HCT116 (cell line): ENCODE data around the gene HIP1R. TPM values are rescaled to one million over a fixed set of nuclear protein-coding genes. Genes with fewer than 3 reads are reported as not detected.

Source experiments
- ATAC-seq: fragments of 200-7000 bp; cut with Tn5 transposase; 2 replicates; pipeline ENCODE4 v1.9.1; 2020; ENCODE audit warnings: mild to moderate bottlenecking, moderate library complexity
- BruUV-seq: library from RNA; stranded (reverse); fragments of 400-500 nt; replicated peaks from 2 replicates; lab custom pipeline; 2021; lab: Mats Ljungman, UMichigan
- CTCF ChIA-PET: fragments of 300-600 bp; sonication (Branson Sonifier 250); formaldehyde crosslinking; loops from one replicate; lab custom pipeline; 2021; ENCODE audit warnings: antibody characterized with exemption; lab: Charles Lee
- POLR2A ChIA-PET: fragments of 300-600, 350-600 bp; sonication (Branson Sonifier 250); formaldehyde crosslinking; loops from one replicate; lab custom pipeline; 2021; ENCODE audit warnings: antibody characterized with exemption; lab: Charles Lee
- RAD21 ChIA-PET, 2 experiments: fragments of 300-600 bp; sonication (Branson Sonifier 250); formaldehyde crosslinking; loops; one replicate each; lab custom pipeline; 2023; ENCODE audit warnings: low total read pairs in 2 of 2; ENCODE audit not compliant: uncharacterized antibody in 2 of 2, unreplicated experiment in 2 of 2, low non-redundant PET in 1 of 2; lab: Charles Lee
- DNase-seq: peaks from one replicate; pipeline ENCODE4 v3.0.0-alpha.2; 2010; ENCODE audit warnings: low read depth, low spot score
- H2AFZ ChIP-seq: fragments of 200-600 bp; shearing (Covaris generic), sonication (generic); 2 replicates; pipeline ENCODE4 v1.6.1; 2017; ENCODE audit warnings: low read depth, mixed run types, mixed read lengths, antibody characterized with exemption, low read length; ENCODE audit not compliant: poor library complexity, severe bottlenecking
- H3K27ac ChIP-seq: 2 replicates; pipeline ENCODE4 v1.5.1; 2012; ENCODE audit warnings: low read depth, low read length
- H3K27me3 ChIP-seq: fragments of 200-600 bp; sonication (generic); 2 replicates; pipeline ENCODE4 v1.6.1; 2016; ENCODE audit warnings: mixed run types, low read length, mixed read lengths; ENCODE audit not compliant: insufficient read depth
- H3K36me3 ChIP-seq, 2 experiments: fragments of 200-500 bp in 1 of 2; fragments of 200-600 bp in 1 of 2; sonication (Bioruptor generic) in 1 of 2; sonication (generic) in 1 of 2; 2 replicates each; pipeline versions ENCODE4 v1.5.1 to v1.6.1; 2014 to 2016; ENCODE audit warnings: low read length in 2 of 2, inconsistent platforms in 1 of 2, mixed read lengths in 1 of 2, mixed run types in 1 of 2; ENCODE audit not compliant: insufficient read depth in 2 of 2, control insufficient read depth in 1 of 2
- H3K4me1 ChIP-seq, 2 experiments: fragments of 200-600 bp in 1 of 2; sonication (generic) in 1 of 2; 2 replicates each; pipeline versions ENCODE4 v1.5.1 to v1.6.1; 2012 to 2017; ENCODE audit warnings: low read length in 2 of 2, inconsistent platforms in 1 of 2, mild to moderate bottlenecking in 1 of 2, mixed read lengths in 1 of 2, mixed run types in 1 of 2, moderate library complexity in 1 of 2; ENCODE audit not compliant: insufficient read depth in 2 of 2, control insufficient read depth in 1 of 2
- H3K4me2 ChIP-seq: fragments of 200-600 bp; sonication (generic); 2 replicates; pipeline ENCODE4 v1.6.1; 2017; ENCODE audit warnings: mixed run types, low read length, mixed read lengths
- H3K4me3 ChIP-seq, 2 experiments: fragments of 200-600 bp in 1 of 2; sonication (generic) in 1 of 2; replicated peaks in 1 of 2; 2 replicates each; pipeline ENCODE4 v1.5.1; 2011 to 2016; ENCODE audit warnings: low read length in 2 of 2, control low read depth in 1 of 2, low read depth in 1 of 2, mild to moderate bottlenecking in 1 of 2, mixed read lengths in 1 of 2, mixed run types in 1 of 2
- H3K79me2 ChIP-seq: fragments of 200-600 bp; sonication (generic); 2 replicates; pipeline ENCODE4 v1.6.1; 2017; ENCODE audit warnings: mild to moderate bottlenecking, mixed run types, low read length, moderate library complexity, mixed read lengths; ENCODE audit not compliant: insufficient read depth
- H3K9ac ChIP-seq: fragments of 200-600 bp; sonication (generic); 2 replicates; pipeline ENCODE4 v1.6.1; 2016; ENCODE audit warnings: low read length, mixed read lengths
- H3K9me2 ChIP-seq: fragments of 200-600 bp; sonication (generic), shearing (Covaris generic); 2 replicates; pipeline ENCODE4 v1.6.1; 2017; ENCODE audit warnings: mixed run types, mild to moderate bottlenecking, moderate library complexity; ENCODE audit not compliant: insufficient read depth
- H3K9me3 ChIP-seq, 2 experiments: fragments of 200-500 bp in 1 of 2; fragments of 200-600 bp in 1 of 2; sonication (Bioruptor generic) in 1 of 2; sonication (generic) in 1 of 2; 2 replicates each; pipeline ENCODE4 v1.6.1; 2014 to 2017; ENCODE audit warnings: low read length in 2 of 2, mixed read lengths in 2 of 2, inconsistent platforms in 1 of 2, low read depth in 1 of 2, mild to moderate bottlenecking in 1 of 2, mixed run types in 1 of 2, moderate library complexity in 1 of 2; ENCODE audit not compliant: control insufficient read depth in 1 of 2, insufficient read depth in 1 of 2
- H4K20me1 ChIP-seq: fragments of 200-600 bp; sonication (generic), shearing (Covaris generic); 2 replicates; pipeline ENCODE4 v1.6.1; 2017; ENCODE audit warnings: mixed run types, mild to moderate bottlenecking, moderate library complexity; ENCODE audit not compliant: insufficient read depth
- EGR1 ChIP-seq: IDR thresholded peaks from 2 replicates; pipeline ENCODE4 v1.6.1; 2012; ENCODE audit warnings: low read depth
- ELF1 ChIP-seq: IDR thresholded peaks from 2 replicates; pipeline ENCODE4 v1.6.1; 2012; ENCODE audit warnings: low read depth, borderline replicate concordance
- JUND ChIP-seq: IDR thresholded peaks from 2 replicates; pipeline ENCODE4 v1.6.1; 2012
- POLR2A ChIP-seq: IDR thresholded peaks from 2 replicates; pipeline ENCODE4 v1.7.0; 2011; ENCODE audit warnings: borderline replicate concordance; ENCODE audit not compliant: insufficient read depth, insufficient read length; ENCODE audit errors: extremely low read depth
- POLR2AphosphoS5 ChIP-seq: IDR thresholded peaks from 2 replicates; pipeline ENCODE4 v1.6.1; 2011; ENCODE audit warnings: mild to moderate bottlenecking, low read depth, low read length, moderate library complexity
- RAD21 ChIP-seq: IDR thresholded peaks from 2 replicates; pipeline ENCODE4 v1.6.1; 2012; ENCODE audit warnings: low read depth, mild to moderate bottlenecking
- SIN3A ChIP-seq: IDR thresholded peaks from 2 replicates; pipeline ENCODE4 v1.6.1; 2012; ENCODE audit warnings: low read depth
- TCF7L2 ChIP-seq: IDR thresholded peaks from 2 replicates; pipeline ENCODE4 v1.7.0; 2011; ENCODE audit warnings: borderline replicate concordance, inconsistent platforms; ENCODE audit not compliant: insufficient read depth, insufficient read length; ENCODE audit errors: extremely low read depth
- intact Hi-C: fragments of 100-400 bp; cut with micrococcal nuclease; formaldehyde crosslinking; loops from 2 replicates; pipeline ENCODE4 v1.10.0; 2022
- total RNA-seq: library from RNA; stranded (reverse); gene quantifications from one replicate; pipeline ENCODE4 v1.2.1, GENCODE V29; 2021; ENCODE audit not compliant: unreplicated experiment
- TF ChIP-seq, protein P1 (sequence below), 3 experiments: fragments of 200-600 bp in 1 of 3; sonication (generic) in 1 of 3; IDR thresholded peaks in 2 of 3; conservative IDR thresholded peaks in 1 of 3; 2 replicates each; pipeline ENCODE4 v1.5.1; 2012 to 2017; ENCODE audit warnings: low read depth in 2 of 3, low read length in 2 of 3, antibody characterized with exemption in 1 of 3, borderline replicate concordance in 1 of 3, control low read depth in 1 of 3, mild to moderate bottlenecking in 1 of 3, mixed read lengths in 1 of 3, mixed run types in 1 of 3, moderate library complexity in 1 of 3; ENCODE audit not compliant: insufficient read depth in 1 of 3

Gene HIP1R
- total RNA-seq, 1 experiment from 2014 or later, result 57.8 TPM

DNA sequence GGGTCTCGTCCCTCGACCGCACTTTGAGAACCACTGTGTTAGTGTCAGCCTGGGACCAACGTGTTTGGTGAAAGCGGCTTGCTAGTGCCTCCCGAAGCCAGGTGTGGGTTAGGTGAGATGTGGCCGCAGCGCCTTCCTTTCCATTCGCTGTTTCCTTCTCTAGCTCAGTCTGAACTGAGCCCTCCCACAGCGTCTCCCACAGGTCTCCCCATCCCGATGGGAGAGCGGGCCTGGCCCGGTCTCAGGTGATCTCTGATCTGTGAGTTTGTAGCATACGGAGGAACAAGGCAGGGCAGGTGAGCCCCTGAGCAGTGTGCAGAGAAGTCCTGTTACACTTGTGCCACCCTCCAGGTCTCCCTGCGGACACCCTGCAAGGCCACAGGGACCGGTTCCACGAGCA, 19.3 kb downstream of the HIP1R start:
- ChIA-PET CTCF (no interaction called here), POLR2A (no interaction called here)
- no peaks in the 10 kb centered on the region for H3K79me2 ChIP-seq

More for the DNA sequence above, 19.3 kb downstream of the HIP1R start:
- Histone ChIP-seq H3K27ac (no peak overlapping the region), H3K4me1 (no peaks in the 10 kb centered on the region), H3K4me2 (no peak overlapping the region), H2AFZ (no peak overlapping the region), H3K9me2 (no peaks in the 10 kb centered on the region), H3K9ac (no peak overlapping the region), H3K4me3 (no peak overlapping the region), H3K9me3 (no peaks in the 10 kb centered on the region), H3K36me3 (peaks cover 0 to 10% of the 10 kb centered on the region in 2 experiments; a peak in 3 of 4 replicates), H4K20me1 (no peaks in the 10 kb centered on the region), H3K27me3 (no peaks in the 10 kb centered on the region)
- no TSS peak for BruUV-seq
- no peak for DNase-seq
- intact Hi-C loops, result no loop called here
- TF ChIP-seq, protein P1, sequence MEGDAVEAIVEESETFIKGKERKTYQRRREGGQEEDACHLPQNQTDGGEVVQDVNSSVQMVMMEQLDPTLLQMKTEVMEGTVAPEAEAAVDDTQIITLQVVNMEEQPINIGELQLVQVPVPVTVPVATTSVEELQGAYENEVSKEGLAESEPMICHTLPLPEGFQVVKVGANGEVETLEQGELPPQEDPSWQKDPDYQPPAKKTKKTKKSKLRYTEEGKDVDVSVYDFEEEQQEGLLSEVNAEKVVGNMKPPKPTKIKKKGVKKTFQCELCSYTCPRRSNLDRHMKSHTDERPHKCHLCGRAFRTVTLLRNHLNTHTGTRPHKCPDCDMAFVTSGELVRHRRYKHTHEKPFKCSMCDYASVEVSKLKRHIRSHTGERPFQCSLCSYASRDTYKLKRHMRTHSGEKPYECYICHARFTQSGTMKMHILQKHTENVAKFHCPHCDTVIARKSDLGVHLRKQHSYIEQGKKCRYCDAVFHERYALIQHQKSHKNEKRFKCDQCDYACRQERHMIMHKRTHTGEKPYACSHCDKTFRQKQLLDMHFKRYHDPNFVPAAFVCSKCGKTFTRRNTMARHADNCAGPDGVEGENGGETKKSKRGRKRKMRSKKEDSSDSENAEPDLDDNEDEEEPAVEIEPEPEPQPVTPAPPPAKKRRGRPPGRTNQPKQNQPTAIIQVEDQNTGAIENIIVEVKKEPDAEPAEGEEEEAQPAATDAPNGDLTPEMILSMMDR (IDR thresholded peaks at IDR 0.05 in 2 of 3, conservative IDR thresholded peaks at IDR 0.05 in 1 of 3; ENCODE audit: borderline replicate concordance in 1 of 3, insufficient read depth in 1 of 3, low read depth in 2 of 3, low read length in 2 of 3), result no peak
- TF ChIP-seq TCF7L2, result no peak
- no peak for TF ChIP-seq SIN3A
- TF ChIP-seq POLR2AphosphoS5, result no peak
- no peak for TF ChIP-seq ELF1
- TF ChIP-seq EGR1, result no peak
- no peak for TF ChIP-seq POLR2A
- no peak for TF ChIP-seq RAD21
- no peak for TF ChIP-seq JUND
- RAD21 ChIA-PET, result no interaction called here
- ATAC-seq, result no peak
